A549 (cell line): ENCODE results near the gene IP6K1.

ENCODE experiments used
- BCL3 ChIP-seq: fragments of >200 bp; sonication (Bioruptor Twin); formaldehyde crosslinking; IDR thresholded peaks from 3 replicates; pipeline ENCODE4 v1.6.1; 2016
- CBX8 ChIP-seq: fragments of 200-600 bp; sonication (generic); IDR thresholded peaks from 2 replicates; pipeline ENCODE4 v1.6.1; 2016
- CTCF ChIP-seq: fragments of >200 bp; sonication (Bioruptor Twin); formaldehyde crosslinking; IDR thresholded peaks from 3 replicates; pipeline ENCODE4 v1.5.1; 2016
- EHMT2 ChIP-seq: fragments of 200-600 bp; sonication (generic); IDR thresholded peaks from 2 replicates; pipeline ENCODE4 v1.6.1; 2016; ENCODE audit warnings: antibody characterized with exemption, low read depth, mild to moderate bottlenecking, moderate library complexity
- HDAC2 ChIP-seq: fragments of 200-600 bp; sonication (generic); IDR thresholded peaks from 2 replicates; pipeline ENCODE4 v1.6.1; 2016
- MAX ChIP-seq: IDR thresholded peaks from 2 replicates; pipeline ENCODE4 v1.6.1; 2012
- NR3C1 ChIP-seq: fragments of >200 bp; sonication (Bioruptor Twin); formaldehyde crosslinking; IDR thresholded peaks from 3 replicates; pipeline ENCODE4 v1.6.1; 2017
- POLR2A ChIP-seq: IDR thresholded peaks from 2 replicates; pipeline ENCODE4 v1.6.1; 2012; ENCODE audit warnings: mild to moderate bottlenecking, low read length
- POLR2AphosphoS2 ChIP-seq: conservative IDR thresholded peaks from 2 replicates; pipeline ENCODE4 v1.6.1; 2012; ENCODE audit warnings: low read length, improper control_type of control experiment, inconsistent platforms
- REST ChIP-seq: fragments of 200-600 bp; sonication (generic); IDR thresholded peaks from 2 replicates; pipeline ENCODE4 v1.6.1; 2016; ENCODE audit warnings: antibody characterized with exemption, mild to moderate bottlenecking, moderate library complexity
- SMC3 ChIP-seq: fragments of >200 bp; sonication (Bioruptor Twin); formaldehyde crosslinking; IDR thresholded peaks from 3 replicates; pipeline ENCODE4 v1.6.1; 2018; ENCODE audit warnings: inconsistent platforms
- TFCP2L1 ChIP-seq: fragments of 250-450 bp; sonication (Bioruptor Pico); IDR thresholded peaks from 2 replicates; pipeline ENCODE4 v1.5.0; 2021; ENCODE audit warnings: mild to moderate bottlenecking
- ZC3H11A ChIP-seq: fragments of 450-650 bp; IDR thresholded peaks from 2 replicates; pipeline ENCODE4 v1.6.1; 2014; ENCODE audit warnings: antibody characterized with exemption, mild to moderate bottlenecking

GRCh38 chr3:49785565-49786356 lies 581 bp downstream of the IP6K1 start:
- no peak for TF ChIP-seq TFCP2L1 (CRISPR knock-in tag)
- no peak for TF ChIP-seq BCL3
- TF ChIP-seq CTCF = no peak
- TF ChIP-seq REST = no peak
- TF ChIP-seq ZC3H11A = no peak
- TF ChIP-seq HDAC2 = no peak
- no peak for TF ChIP-seq CBX8
- TF ChIP-seq SMC3 = no peak
- no peak for TF ChIP-seq POLR2AphosphoS2
- TF ChIP-seq EHMT2 = no peak
- TF ChIP-seq POLR2A = no peak
- no peak for TF ChIP-seq NR3C1
- TF ChIP-seq MAX = no peak
